Measurements from ENCODE around the gene SLC38A2.

The SLC38A2 gene

GRCh38 chr12:46354111-46354801 lies 18.3 kb downstream of the SLC38A2 start:
- Histone ChIP-seq H3K4me3 (ENCODE audit: low read length) (no peak overlapping the region), H3F3A (ENCODE audit: insufficient read depth, low read length) (peaks cover 28% of the 10 kb centered on the region), H4K20me1 (ENCODE audit: insufficient read depth, low read length) (no peaks in the 10 kb centered on the region), H3K9me3 (replicated peaks; ENCODE audit: insufficient read depth, low read length) (no peaks in the 10 kb centered on the region), H3K4me2 (ENCODE audit: low read depth, low read length) (no peak overlapping the region), H3K36me3 (replicated peaks; ENCODE audit: insufficient read depth, low read length) (peaks cover 2% of the 10 kb centered on the region; the same call in 1 of the 2 replicates), H3K27ac (ENCODE audit: low read length) (no peak overlapping the region), H3K27me3 (replicated peaks; ENCODE audit: insufficient read depth, low read length) (no peaks in the 10 kb centered on the region), H3K79me2 (ENCODE audit: low read length) (no peaks in the 10 kb centered on the region), H2AFZ (ENCODE audit: low read length) (peak overlapping the region; percentile 14; the same call in 1 of the 2 replicates), H3K4me1 (ENCODE audit: low read length) (no peaks in the 10 kb centered on the region), H3K9ac (ENCODE audit: low read length) (no peak overlapping the region), H3K9me2 (replicated peaks; ENCODE audit: insufficient read depth, low read length) (no peaks in the 10 kb centered on the region)
- TF ChIP-seq EZH2phosphoT487 (IDR thresholded peaks at IDR 0.05; ENCODE audit: low read length): no peak
- TF ChIP-seq, protein P1, sequence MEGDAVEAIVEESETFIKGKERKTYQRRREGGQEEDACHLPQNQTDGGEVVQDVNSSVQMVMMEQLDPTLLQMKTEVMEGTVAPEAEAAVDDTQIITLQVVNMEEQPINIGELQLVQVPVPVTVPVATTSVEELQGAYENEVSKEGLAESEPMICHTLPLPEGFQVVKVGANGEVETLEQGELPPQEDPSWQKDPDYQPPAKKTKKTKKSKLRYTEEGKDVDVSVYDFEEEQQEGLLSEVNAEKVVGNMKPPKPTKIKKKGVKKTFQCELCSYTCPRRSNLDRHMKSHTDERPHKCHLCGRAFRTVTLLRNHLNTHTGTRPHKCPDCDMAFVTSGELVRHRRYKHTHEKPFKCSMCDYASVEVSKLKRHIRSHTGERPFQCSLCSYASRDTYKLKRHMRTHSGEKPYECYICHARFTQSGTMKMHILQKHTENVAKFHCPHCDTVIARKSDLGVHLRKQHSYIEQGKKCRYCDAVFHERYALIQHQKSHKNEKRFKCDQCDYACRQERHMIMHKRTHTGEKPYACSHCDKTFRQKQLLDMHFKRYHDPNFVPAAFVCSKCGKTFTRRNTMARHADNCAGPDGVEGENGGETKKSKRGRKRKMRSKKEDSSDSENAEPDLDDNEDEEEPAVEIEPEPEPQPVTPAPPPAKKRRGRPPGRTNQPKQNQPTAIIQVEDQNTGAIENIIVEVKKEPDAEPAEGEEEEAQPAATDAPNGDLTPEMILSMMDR (IDR thresholded peaks at IDR 0.05; ENCODE audit: low read length): peak; percentile 29
- no peak for TF ChIP-seq EZH2 (optimal IDR thresholded peaks at IDR 0.05; ENCODE audit: low read depth, low read length)
- DNase-seq: peak; percentile 21

DNA sequence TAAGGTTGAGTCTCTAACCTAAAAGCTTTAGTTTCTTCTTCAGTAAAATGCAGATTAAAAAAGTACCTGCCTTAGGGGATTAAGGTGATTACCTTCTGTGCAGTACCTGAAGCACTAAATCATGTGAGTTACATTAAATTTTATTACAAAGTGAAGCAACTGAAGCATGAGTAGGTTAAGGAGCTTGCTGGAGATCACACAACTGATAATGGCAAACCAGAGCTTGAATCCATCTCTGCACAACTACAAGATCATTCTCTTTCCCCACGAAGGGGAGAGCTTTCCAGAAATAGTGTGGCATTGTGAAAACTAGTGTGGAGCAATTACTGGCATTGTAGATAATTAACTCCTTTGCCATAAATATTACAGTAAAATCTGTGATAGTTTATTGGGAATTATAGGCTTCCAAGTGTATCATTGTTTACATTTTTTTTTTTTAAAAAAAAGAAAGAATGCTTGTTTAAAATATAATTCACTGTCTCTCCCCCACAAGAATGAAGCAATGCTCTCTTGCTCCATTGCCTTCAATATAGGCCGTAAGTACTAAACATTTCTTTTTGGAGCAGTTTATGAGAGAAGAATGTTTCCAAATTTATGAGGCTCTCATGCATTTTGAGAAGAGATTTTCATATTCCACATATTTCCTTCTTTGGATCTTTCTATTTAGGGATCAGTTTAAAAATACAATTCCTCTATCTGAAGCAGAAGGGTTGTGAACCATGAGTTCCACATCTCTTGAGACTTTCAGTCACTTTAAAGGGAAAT lies 20.5 kb downstream of the SLC38A2 start:
- no peak overlapping the region for H3K9ac ChIP-seq (ENCODE audit: low read length)
- no peaks in the 10 kb centered on the region for H3K79me2 ChIP-seq (ENCODE audit: low read length)
- no peaks in the 10 kb centered on the region for H3K36me3 ChIP-seq (replicated peaks; ENCODE audit: insufficient read depth, low read length)
- no peaks in the 10 kb centered on the region for H3K9me3 ChIP-seq (replicated peaks; ENCODE audit: insufficient read depth, low read length)
- no peaks in the 10 kb centered on the region for H3K9me2 ChIP-seq (replicated peaks; ENCODE audit: insufficient read depth, low read length)
- H2AFZ ChIP-seq (ENCODE audit: low read length): no peak overlapping the region
- no peak overlapping the region for H3K27ac ChIP-seq (ENCODE audit: low read length)
- H3K27me3 ChIP-seq (replicated peaks; ENCODE audit: insufficient read depth, low read length): no peaks in the 10 kb centered on the region
- DNase-seq: no peak
- H3K4me3 ChIP-seq (ENCODE audit: low read length): no peak overlapping the region
- H3F3A ChIP-seq (ENCODE audit: insufficient read depth, low read length): peaks cover 7% of the 10 kb centered on the region; the same call in 1 of the 2 replicates
- no peaks in the 10 kb centered on the region for H4K20me1 ChIP-seq (ENCODE audit: insufficient read depth, low read length)
- TF ChIP-seq EZH2phosphoT487 (IDR thresholded peaks at IDR 0.05; ENCODE audit: low read length): no peak
- TF ChIP-seq, protein P1 (IDR thresholded peaks at IDR 0.05; ENCODE audit: low read length): no peak
- TF ChIP-seq EZH2 (optimal IDR thresholded peaks at IDR 0.05; ENCODE audit: low read depth, low read length): no peak
- no peaks in the 10 kb centered on the region for H3K4me1 ChIP-seq (ENCODE audit: low read length)
- H3K4me2 ChIP-seq (ENCODE audit: low read depth, low read length): no peak overlapping the region

GRCh38 chr12:46351138-46351537 lies 21.4 kb downstream of the SLC38A2 start:
- H3K9ac ChIP-seq (ENCODE audit: low read length): no peak overlapping the region
- H2AFZ ChIP-seq (ENCODE audit: low read length): no peak overlapping the region
- H3K4me3 ChIP-seq (ENCODE audit: low read length): no peak overlapping the region
- H3F3A ChIP-seq (ENCODE audit: insufficient read depth, low read length): peaks cover under 1% of the 10 kb centered on the region; the same call in 1 of the 2 replicates
- no peak for DNase-seq
- H3K79me2 ChIP-seq (ENCODE audit: low read length): no peaks in the 10 kb centered on the region
- no peaks in the 10 kb centered on the region for H3K4me1 ChIP-seq (ENCODE audit: low read length)
- H3K36me3 ChIP-seq (replicated peaks; ENCODE audit: insufficient read depth, low read length): no peaks in the 10 kb centered on the region
- H4K20me1 ChIP-seq (ENCODE audit: insufficient read depth, low read length): no peaks in the 10 kb centered on the region
- no peak overlapping the region for H3K27ac ChIP-seq (ENCODE audit: low read length)
- no peaks in the 10 kb centered on the region for H3K27me3 ChIP-seq (replicated peaks; ENCODE audit: insufficient read depth, low read length)
- TF ChIP-seq, protein P1 (IDR thresholded peaks at IDR 0.05; ENCODE audit: low read length): no peak
- TF ChIP-seq EZH2phosphoT487 (IDR thresholded peaks at IDR 0.05; ENCODE audit: low read length) (no peak), EZH2 (optimal IDR thresholded peaks at IDR 0.05; ENCODE audit: low read depth, low read length) (no peak)
- H3K4me2 ChIP-seq (ENCODE audit: low read depth, low read length): no peak overlapping the region
- no peaks in the 10 kb centered on the region for H3K9me3 ChIP-seq (replicated peaks; ENCODE audit: insufficient read depth, low read length)
- H3K9me2 ChIP-seq (replicated peaks; ENCODE audit: insufficient read depth, low read length): no peaks in the 10 kb centered on the region
